HG03103 (cell line): ENCODE data around the gene FHOD3.

Experiments
- ATAC-seq: cut with Tn5 transposase; IDR thresholded peaks from one replicate; pipeline ENCODE4 v1.9.1; 2021; ENCODE audit warnings: low read depth; ENCODE audit not compliant: unreplicated experiment

The FHOD3 gene

GRCh38 chr18:36295880-36296301 is 1.6 kb upstream of the FHOD3 start:
- ATAC-seq, result no peak

DNA sequence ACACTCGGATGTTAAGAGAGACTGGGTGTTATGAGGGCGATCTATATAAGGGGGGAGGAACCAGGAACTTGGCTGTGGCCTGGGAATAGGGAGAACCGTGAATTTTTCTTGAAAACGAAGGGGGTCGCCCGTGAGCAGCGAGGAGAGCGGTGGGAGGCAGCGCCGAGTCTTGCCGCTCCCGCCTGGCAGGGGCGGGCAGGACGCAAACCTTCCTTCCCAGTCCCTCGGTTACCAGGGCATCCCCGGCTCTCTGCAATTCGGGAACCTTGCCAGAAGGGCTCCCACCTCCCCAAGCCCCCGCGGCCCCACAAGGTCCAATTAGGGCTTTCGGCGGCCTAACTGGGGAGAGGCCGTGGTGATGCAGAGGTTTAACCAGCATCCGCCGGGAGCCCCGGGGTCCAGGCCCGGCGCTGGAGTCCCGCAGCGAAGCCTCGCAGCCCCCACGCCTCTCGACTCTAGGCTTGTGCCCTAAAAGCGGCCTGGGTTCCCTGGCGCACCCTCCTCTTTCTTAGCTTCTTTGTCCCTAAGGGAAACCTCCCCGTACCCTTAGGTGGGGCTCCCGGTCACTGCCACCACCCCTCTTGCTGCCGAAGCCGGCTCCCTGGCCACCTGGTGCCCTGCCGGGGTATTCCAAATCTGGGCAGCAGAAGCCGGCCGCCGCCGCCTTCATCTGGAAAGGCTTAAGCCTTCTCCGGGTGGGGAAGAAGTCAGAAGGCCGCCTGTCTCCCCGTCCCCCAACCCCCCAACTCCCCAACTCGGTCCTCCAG is 680 bp upstream of the FHOD3 start:
- ATAC-seq, result no peak

DNA sequence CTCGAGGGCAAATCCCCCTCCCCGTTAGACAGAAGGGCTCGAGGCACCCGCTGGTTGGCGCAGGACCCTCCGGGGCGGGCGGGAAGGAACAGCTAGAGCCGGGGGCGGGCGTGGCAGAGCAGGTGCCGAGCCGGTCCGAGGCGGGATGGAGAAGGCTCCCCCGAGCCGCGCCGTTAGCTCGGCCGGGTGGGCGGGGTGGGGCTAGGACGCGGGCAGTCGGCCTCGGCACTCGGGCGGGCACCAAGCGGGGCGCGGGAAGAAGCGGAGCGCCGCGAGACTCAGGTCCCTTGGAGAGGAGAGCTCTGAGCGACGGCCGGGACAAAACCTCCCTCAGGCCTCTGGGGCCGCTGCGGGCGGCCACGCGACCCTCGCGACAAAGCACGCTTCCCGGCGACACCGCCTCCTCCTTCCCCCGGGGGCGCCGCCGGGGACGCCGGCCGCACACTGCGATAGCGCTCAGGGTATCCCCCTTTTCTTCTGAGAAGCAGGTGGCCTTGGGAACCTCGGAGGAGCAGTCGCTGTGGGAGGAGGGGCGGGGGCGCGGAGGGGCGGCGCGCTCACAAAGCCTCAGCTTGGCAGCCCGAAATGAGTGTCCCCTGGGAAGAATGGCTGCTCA is 721 bp downstream of the FHOD3 start:
- no peak for ATAC-seq

- ATAC-seq, result no peak
Observed at GRCh38 chr18:36299015-36299414, 1.5 kb downstream of the FHOD3 start.

DNA sequence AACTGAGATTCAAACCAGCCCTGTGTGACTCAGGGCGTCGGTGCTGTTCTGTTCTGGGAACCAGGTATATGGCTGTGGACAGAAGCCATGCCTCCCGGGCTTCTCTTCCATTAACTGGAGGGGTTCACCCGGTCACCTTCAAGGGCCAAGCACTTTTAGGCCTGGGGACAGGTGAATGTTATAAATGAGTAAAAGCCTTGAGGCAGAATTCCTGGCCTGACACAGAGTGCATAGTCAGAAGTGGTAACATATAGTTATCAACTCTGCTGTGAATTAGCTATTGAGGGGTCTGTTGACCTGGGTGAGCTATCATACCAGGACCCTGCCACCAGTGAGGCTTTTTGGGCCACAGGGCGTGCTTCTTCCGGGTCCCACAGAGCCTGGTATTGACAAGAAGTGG is 2.7 kb downstream of the FHOD3 start:
- no peak for ATAC-seq

DNA sequence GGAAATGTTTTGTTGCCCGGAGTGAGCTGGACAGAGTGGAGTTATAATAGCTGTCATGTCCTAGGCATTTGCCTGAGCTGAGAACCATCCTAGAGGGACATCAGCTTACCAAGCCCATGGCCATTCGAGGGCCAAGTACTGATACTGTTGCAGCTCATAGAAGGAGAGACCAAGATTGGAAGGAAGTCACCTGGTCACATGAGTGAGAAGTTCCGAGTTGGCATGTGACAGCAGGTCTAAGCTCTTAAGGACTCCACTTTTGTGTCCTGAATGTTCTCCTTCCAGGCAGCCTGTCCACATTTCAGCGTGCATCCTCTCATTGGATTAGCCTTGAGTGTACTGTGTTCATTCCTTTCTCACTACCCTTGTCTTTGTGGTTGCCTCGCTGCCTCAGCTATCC is 4.4 kb downstream of the FHOD3 start:
- no peak for ATAC-seq

- no peak for ATAC-seq
Observed at GRCh38 chr18:36302676-36303075, 5.2 kb downstream of the FHOD3 start.

- no peak for ATAC-seq
Observed at GRCh38 chr18:36303211-36303844, 5.8 kb downstream of the FHOD3 start.

DNA sequence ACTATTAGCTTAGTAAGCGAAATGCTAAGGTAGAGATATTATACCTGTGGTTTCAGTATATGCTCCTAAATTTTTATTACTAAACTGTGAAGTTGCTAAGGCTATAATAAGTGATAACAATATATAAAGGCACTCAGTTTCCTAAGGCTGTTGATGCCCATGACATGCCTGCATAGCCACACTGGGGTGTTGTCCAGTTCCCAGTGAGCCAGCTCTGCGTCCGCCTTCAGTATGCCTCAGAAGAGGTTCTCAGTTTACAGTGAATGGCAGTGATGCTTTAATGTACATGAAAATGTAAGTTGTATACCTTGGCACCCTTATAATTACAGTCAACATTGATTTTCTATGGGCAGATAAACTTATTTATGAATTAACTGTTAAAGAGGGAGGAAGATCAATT is 7.2 kb downstream of the FHOD3 start:
- ATAC-seq, result no peak

DNA sequence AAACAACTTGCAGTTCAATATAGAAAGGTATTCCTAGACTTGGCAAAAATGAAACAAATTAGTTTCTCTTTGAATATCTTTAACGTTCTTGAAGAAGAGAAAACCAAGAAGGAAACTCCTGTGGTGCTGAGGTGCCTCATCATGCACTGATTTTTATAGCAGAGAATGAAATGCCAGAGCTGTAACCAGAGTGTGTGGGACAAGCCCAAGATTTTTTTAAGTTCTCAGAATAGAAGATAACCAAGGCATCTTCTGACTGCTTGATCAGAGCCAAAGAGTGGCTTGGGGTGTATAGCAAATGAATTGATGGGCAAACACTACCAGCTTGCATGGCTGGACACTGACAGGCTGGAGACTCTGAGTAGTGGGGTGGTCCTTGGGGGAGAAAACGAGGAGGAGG is 7.9 kb downstream of the FHOD3 start:
- ATAC-seq, result no peak

DNA sequence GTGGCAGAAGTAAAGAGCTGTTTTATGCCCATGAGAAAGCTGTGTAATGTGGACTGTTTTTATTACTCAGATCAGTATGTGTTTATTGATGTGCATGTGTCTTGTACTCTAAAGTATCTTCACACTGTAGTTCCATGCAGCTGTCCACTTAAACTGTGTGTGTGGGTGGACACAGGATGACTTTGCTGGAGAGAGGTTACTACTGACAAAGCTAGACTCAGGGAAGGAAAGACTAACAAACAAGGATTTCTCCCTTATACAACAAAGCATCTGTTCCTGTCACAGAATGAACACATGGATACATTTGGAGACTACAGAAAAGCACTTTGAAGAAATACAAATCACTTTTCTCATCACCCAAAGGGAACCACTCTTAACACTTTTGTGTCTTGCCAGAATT is 10.0 kb downstream of the FHOD3 start:
- no peak for ATAC-seq

DNA sequence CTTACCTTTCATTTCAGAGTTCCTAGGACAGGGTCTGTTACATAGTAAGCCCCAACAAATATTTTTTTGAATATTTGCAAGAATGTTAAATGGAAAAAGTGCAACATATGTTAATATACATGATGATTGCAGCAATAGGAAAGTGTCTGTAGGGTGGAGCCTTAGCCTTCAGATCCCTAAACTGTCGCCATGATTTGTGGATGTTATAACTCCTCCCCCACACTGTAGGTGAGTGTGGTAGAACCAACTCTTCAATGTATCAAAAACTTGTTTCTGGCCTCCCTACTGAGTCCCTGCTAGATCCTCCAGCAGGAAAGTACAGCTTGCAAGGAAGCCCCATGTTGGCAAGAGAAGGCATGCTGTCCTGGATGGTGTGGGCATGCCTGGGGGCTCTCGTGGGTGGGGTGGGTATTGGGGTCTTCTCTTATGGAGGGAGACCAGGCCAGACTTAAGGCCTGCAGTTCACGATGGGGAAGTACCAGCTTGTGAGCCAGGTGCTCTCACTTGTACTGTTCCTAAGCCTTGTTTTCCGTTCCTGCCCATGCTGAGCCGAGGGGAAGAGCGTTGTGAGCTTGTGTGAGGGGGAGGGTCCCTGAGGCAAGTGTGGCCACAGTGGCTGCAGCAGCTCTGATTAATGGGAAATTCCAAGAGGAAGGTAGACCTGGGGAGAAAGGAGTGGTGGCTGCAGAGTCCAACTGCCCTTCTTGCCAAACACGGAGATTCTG is 11.4 kb downstream of the FHOD3 start:
- ATAC-seq, result no peak

GRCh38 chr18:36309436-36310391 is 12.2 kb downstream of the FHOD3 start:
- ATAC-seq, result no peak

DNA sequence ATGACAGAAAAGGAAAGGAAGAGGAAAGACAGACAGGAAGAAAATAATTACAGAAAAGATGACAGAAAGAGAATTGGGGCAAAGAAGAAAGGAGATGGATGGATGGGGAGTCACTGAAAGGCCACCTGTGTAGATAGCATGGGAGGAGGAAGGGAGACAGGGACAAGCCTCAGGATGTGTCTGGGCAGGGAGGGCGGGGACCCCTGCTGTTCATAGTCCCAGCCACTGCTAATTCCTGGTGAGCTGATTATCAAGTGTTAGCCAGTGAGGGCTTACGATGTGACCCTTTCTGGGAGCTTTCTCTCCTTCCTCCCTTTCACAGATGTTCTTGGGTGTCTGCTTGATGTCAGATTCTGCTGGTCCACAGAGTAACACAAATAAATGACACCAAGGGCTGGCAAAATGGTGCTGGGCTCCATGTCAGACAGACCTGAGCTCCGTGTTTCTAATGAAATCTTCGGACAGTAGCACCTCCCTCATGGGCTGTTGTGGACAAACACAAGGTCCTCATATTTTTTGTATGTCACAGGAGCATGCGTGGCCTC is 13.6 kb downstream of the FHOD3 start:
- no peak for ATAC-seq

DNA sequence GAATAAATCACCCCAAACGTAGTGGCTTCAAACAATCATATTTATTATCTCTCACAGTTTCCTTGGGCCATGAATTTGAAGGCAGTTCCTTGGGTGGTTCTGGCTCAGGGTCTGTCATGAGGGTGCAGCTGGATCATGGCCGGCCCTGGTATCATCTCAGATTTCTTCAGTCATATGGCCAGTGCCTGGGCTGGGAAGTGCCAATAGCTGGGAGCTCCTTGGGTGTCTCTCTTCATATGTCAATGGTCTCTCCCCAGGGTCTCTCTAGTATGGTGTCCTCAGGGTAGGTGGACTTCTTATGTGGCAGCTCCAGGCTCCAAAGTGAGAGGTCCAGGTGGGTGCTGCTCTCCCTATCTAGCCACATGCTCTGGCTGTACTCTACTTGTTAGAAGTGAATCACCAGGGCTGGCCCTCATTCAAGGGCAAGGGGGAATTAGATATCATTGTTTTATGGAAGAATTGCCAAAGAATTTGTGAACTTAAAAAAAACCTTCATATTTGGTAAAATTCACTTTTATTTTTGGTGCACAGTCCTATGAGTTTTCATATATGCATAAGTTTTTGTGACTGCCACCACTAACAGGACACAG is 15.4 kb downstream of the FHOD3 start:
- ATAC-seq, result no peak

DNA sequence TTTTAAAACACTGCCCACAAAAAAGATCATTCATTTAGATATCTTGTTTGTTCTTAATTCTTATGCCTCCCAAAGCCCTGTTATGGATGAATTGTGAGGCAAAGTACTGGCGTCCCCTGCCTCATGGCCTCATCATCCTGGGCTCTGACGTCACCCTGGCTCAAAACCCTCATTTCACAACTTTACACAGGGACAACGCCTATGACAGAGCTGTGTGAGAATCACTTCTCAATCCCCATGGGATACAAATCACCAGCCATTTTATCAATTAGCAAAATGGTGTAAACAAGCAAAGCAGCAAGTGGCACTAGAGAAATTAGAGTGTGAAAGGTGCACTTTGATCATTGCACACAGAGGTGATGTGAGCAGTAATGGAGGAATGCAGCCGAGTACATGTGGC is 16.6 kb downstream of the FHOD3 start:
- no peak for ATAC-seq

GRCh38 chr18:36314754-36315153 is 17.2 kb downstream of the FHOD3 start:
- no peak for ATAC-seq

- no peak for ATAC-seq
Observed at GRCh38 chr18:36315736-36316135, 18.2 kb downstream of the FHOD3 start.

GRCh38 chr18:36316246-36316645 is 18.7 kb downstream of the FHOD3 start:
- no peak for ATAC-seq
